HG03354 (cell line): ENCODE results near the gene KRTAP10-3.
"Not testable (repeated sequence)": the region's sequence is repeated elsewhere in the genome, so short reads cannot be mapped to it uniquely, and the experiment has no call there.

Source experiments
- ATAC-seq: cut with Tn5 transposase; IDR thresholded peaks from one replicate; pipeline ENCODE4 v1.9.1; 2021; ENCODE audit warnings: mild to moderate bottlenecking; ENCODE audit not compliant: unreplicated experiment, poor library complexity, severe bottlenecking

Gene KRTAP10-3

GRCh38 chr21:44590897-44591800 is 32.6 kb upstream of the KRTAP10-3 start:
- ATAC-seq: not testable (repeated sequence)

- ATAC-seq: no peak
Measured at GRCh38 chr21:44590311-44590721, 31.7 kb upstream of the KRTAP10-3 start.

GRCh38 chr21:44589586-44590305 is 31.2 kb upstream of the KRTAP10-3 start:
- no peak for ATAC-seq

- ATAC-seq: no peak
Measured at GRCh38 chr21:44589094-44589493, 30.5 kb upstream of the KRTAP10-3 start.

GRCh38 chr21:44585892-44586291 is 27.3 kb upstream of the KRTAP10-3 start:
- no peak for ATAC-seq

GRCh38 chr21:44583800-44584147 is 25.2 kb upstream of the KRTAP10-3 start:
- ATAC-seq: no peak

GRCh38 chr21:44583089-44583799 is 24.6 kb upstream of the KRTAP10-3 start:
- ATAC-seq: no peak

- ATAC-seq: no peak
Measured at GRCh38 chr21:44582055-44582454, 23.5 kb upstream of the KRTAP10-3 start.

- no peak for ATAC-seq
Measured at GRCh38 chr21:44581158-44581557, 22.6 kb upstream of the KRTAP10-3 start.

GRCh38 chr21:44580231-44580821 is 21.7 kb upstream of the KRTAP10-3 start, which contains the start of gene KRTAP10-5:
KRTAP10-5 (minus strand) TSS chr21:44580604; CDS start chr21:44580578, 26 bp downstream.
- not testable (repeated sequence) for ATAC-seq

- no peak for ATAC-seq
Measured at GRCh38 chr21:44579833-44580144, 21.2 kb upstream of the KRTAP10-3 start.

- no peak for ATAC-seq
Measured at GRCh38 chr21:44579056-44579832, 20.6 kb upstream of the KRTAP10-3 start.

GRCh38 chr21:44578371-44579055 is 19.9 kb upstream of the KRTAP10-3 start:
- ATAC-seq: no peak

GRCh38 chr21:44576025-44576420 is 17.4 kb upstream of the KRTAP10-3 start:
- ATAC-seq: no peak

- ATAC-seq: no peak
Measured at GRCh38 chr21:44575307-44576024, 16.9 kb upstream of the KRTAP10-3 start.

GRCh38 chr21:44574457-44575306 is 16.1 kb upstream of the KRTAP10-3 start:
- no peak for ATAC-seq
